CD4-positive, alpha-beta T cell treated with Interleukin-1 beta for 1 hour (primary cell): ENCODE data around the gene SNTB2.
"Not testable (repeated sequence)": the region's sequence is repeated elsewhere in the genome, so short reads cannot be mapped to it uniquely, and the experiment has no call there.

Experiments used
- DNase-seq, 2 donors: peaks; one replicate each; pipeline ENCODE4 v3.0.0-alpha.2; 2020 to 2022

SNTB2 gene

DNA sequence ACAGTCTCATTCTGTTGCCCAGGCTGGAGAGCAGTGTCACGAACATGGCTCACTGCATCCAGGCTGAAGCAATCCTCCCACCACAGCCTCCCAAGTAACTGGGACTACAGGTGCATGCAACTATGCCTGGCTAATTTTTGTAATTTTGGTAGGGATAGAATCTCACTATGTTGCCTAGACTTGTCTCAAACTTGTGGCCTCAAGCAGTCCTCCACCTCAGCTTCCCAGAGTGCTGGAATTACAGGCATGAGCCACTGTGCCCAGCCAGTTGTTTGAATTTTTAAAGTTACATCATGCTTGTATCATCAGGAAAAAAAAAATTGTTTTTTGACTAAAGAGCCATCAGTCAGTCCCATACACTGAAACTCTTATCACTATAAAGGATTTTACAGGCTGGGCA, 107.1 kb downstream of the SNTB2 start:
- no peak for DNase-seq

DNA sequence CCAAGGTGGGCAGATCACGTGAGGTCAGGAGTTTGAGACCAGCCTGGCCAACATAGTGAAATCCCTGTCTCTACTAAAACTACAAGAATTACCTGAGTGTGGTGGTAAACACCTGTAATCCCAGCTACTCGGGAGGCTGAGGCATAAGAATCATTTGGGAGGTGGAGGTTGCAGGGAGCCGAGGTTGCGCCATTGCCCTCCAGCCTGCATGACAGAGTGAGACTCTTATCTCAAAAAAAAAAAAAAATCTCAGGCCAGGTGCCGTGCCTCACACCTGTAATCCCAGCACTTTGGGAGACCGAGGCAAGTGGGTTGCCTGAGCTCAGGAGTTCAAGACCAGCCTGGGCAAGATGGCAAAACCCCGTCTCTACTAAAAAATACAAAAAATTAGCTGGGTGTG, 109.8 kb downstream of the SNTB2 start:
- DNase-seq: not testable (repeated sequence)

DNA sequence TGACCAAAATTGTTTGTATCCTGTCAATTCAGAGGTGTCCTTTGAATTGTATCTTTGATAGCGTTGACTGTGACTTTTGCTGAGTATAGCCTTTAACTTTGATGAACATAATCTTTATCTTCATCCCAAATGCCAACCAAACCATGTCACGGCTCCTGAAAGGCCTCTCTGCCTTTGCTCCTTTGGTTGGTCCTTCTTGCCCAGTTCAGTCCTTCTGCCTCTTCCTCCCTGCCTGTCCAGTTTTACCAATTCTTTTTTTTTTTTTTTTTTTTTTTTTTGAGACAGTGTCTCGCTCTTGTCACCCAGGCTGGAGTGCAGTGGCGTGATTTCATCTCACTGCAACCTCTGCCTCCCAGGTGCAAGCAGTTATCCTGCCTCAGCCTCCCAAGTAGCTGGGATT, 111.3 kb downstream of the SNTB2 start:
- no peak for DNase-seq

- no peak for DNase-seq
Measured at GRCh38 chr16:69301187-69301586, 114.2 kb downstream of the SNTB2 start.

- no peak for DNase-seq
Measured at GRCh38 chr16:69301861-69302260, 114.9 kb downstream of the SNTB2 start.

DNA sequence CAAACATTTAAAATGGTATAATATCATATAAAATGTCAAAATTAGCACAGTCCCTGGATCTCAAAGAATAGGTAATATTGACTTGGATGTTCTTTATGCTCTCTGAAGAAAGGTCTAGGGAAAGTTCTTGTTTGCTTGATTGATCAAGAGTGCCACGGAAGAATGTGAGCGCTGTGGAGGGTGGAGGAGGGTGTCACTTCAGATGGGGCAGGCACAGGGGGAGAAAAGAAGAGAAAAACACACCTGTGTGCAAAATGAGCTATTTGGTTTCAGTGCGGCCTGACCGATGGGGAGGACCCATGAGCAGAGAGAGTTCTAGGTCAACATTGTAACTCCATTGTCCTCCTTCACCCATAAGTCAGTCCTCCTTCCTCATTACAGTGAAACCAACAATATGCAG, 115.3 kb downstream of the SNTB2 start:
- no peak for DNase-seq

DNA sequence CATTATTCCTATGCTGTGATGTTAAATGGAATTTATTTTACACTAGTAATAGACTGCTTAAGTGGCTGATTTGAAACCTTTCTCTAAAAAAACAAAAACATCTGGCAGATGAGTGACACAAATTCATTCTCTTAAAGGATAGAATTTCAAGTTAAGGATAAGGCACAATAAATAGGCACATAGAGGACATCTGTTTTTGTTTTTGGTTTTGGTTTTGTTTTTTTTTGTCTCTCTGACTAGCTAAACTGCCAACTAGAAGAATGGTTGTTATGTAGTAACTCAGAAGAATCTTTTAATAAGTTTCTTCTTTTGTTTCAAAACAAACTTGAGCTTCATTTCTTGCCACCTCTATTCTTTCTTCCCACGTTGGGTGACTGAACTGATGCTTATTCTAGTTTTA, 119.1 kb downstream of the SNTB2 start:
- DNase-seq: no peak

GRCh38 chr16:69307091-69307490, 120.1 kb downstream of the SNTB2 start:
- DNase-seq: no peak

GRCh38 chr16:69307856-69308255, 120.9 kb downstream of the SNTB2 start:
- DNase-seq: no peak

- DNase-seq: no peak
Measured at GRCh38 chr16:69309316-69309715, 122.4 kb downstream of the SNTB2 start.

DNA sequence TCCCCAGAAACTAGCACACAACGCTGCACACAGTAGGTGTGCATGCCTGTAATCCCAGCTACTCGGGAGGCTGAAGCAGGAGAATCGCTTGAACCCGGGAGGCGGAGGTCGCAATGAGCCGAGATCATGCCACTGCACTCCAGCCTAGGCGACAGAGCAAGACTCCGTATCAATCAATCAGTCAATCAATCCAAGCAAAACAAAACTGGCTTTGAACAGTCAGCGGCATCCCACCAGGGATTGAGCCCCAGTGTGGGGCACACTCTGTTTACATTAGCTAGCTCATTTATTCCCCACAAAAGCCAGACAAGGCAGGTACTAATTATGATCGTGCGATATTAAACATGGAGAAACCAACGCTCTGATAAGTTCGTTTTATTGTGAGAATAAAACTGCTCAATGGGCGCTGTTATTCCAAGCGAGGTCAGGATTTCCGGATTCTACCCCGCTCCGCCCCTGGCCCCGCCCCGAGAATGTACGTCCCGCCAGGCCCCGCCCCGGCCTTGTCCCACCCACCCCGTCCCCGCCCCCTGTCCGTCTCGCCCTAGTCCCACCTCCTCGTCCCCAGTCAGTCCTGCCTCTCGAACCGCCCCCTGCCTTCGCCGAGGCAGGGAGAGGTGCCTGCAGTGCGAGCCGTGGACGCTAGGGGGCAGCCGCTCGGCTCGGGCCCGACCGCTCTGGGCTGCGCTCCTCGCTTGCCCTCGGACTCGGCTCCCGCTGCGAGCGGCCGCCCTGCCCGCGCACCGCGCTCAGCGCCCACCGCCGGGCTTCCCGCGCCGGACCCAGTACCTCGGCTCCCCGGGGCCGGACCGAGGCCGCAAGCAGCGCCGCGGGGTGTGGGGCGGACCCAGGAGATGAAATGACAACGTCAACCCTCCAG, 123.9 kb downstream of the SNTB2 start, which contains the start of gene VPS4A:
Gene VPS4A, plus strand, starts transcription at position 698 of the 880 bp plus-strand sequence. Its CDS starts 162 bp downstream, at position 860.
- peak; percentile 97 to 98 for DNase-seq

GRCh38 chr16:69311533-69312387, 124.8 kb downstream of the SNTB2 start:
- DNase-seq: peak; percentile 30 to 41

DNA sequence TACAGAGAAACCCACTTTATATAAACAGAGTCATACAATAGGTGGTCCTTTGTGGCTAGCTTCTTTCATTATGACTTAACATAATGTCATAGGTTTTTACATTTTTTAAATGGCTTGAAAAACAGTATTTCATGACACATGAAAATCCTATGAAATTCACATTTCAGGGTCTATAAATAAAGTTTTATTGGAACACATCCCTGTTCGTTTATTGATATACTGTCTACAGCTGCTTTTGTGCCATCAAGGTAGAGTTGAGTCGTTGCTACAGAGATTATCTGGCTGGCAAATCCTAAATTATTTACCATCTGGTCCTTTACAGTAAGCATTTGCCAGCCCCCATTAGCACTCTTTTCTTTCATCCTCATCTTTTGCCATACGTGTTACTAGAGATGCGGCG, 126.5 kb downstream of the SNTB2 start:
- no peak for DNase-seq

DNA sequence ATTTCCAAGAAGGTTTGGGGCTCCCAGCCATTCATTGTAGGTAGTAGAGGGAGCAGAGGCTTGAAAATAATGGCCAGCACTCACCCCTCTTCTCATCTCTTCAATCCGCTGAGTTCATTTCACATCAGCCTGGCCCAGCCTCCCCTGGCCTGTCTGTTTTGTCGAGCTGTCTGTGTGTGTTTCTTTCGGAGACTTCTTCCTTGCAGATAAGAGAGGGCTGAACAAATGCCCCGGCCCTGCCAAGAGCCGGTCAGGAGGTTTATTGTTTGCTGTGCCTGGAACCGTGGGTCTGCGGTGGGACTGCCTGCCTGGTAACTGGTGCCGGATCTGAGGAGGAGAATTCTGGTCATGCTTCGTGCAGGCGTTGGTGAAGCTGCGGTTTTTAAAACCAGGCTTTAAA, 127.6 kb downstream of the SNTB2 start:
- DNase-seq: no peak

DNA sequence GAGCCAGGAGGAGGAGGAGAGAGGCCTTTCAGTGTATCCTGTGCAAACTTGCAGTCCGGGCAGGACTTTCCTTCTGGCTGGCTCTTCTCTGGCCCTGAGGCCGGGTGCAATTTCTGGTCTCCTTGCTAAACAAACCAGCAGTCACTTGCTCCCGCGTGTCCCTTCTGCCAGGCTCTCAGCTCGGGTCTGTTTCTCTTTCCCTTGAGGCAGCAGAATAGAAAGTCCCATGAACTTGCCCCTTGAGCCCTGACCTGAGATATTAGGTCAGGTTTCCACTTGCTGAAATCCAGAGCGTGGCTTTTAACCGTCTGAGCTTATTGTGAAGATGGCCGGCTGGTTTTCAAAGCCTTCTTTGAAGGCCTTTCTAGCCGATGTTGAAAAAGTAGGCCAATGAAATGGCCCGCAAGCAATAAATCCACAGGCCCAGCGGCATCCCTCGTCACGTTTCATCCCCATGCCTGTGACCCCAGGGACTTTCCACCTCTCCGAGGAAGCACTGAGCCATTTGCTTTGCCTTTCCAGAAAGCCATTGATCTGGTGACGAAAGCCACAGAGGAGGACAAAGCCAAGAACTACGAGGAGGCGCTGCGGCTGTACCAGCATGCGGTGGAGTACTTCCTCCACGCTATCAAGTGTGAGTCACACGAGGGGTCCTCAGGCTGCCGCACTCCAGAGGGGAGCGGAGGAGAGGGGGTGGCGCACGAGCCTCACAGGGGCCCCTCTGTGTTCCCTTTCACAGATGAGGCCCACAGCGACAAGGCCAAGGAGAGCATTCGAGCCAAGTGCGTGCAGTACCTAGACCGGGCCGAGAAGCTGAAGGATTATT, 128.7 kb downstream of the SNTB2 start:
- DNase-seq: no peak

- no peak for DNase-seq
Measured at GRCh38 chr16:69316595-69317034, 129.7 kb downstream of the SNTB2 start.

DNA sequence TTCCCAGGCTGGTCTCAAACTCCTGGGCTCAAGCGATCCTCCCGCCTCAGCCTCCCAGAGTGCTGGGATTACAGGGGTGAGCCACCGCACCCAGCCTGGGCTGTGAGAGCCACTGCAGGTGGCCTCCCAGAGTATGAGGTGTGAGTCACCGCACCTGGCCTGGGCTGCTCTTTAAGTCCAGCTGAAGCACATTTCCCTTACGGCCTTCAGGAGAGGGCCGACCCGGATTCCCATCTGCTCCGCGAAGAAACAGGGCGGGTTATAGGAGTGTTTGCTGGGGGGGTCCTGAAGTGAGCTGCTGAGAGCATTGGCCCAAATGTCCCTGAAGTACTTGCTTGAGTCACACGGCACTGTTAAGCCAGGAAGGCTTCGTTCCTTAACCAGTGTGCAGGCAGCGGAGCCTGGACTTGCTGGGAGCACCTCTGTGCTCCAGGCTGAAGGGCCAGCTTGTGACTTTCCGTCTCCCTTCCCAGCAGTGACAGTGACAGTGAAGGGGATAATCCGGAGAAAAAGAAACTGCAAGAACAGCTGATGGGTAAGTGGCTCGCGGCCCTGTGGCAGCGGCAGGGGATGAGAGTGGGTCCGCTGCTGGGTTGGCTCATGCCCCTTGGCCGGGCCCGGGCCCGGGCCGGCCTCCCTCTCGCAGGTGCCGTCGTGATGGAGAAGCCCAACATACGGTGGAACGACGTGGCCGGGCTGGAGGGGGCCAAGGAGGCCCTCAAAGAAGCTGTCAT, 131.4 kb downstream of the SNTB2 start:
- DNase-seq: no peak

DNA sequence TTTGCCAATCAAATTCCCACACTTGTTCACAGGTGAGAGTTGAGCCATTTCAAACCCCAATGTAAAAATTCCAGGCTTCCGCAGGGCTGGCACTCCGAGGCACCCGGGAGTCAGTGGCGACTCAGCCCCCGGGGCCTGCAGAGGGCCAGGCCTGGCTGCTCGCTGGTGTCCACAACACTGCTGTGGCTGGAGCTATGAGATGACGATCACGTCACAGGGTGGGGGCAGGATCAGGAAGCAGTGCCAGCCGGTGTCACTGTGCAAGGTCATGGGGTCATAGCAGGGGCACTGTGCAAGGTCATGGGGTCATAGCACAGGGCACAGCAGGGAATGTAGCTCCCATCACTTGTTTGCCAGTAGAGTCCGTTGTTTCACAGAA, 131.9 kb downstream of the SNTB2 start:
- no peak for DNase-seq

- DNase-seq: no peak
Measured at GRCh38 chr16:69319381-69319780, 132.4 kb downstream of the SNTB2 start.

- no peak for DNase-seq
Measured at GRCh38 chr16:69319826-69320739, 133.1 kb downstream of the SNTB2 start.

- DNase-seq: no peak
Measured at GRCh38 chr16:69320740-69321073, 133.7 kb downstream of the SNTB2 start.
